Stimulated activated CD4-positive, alpha-beta T cell treated with anti-CD3 and anti-CD28 coated beads, Interleukin-1b, Interleukin-23, amount 100 ng/mL, for 1 hour (primary cell): ENCODE data around the gene GALNT17.

Source experiments
- DNase-seq, 2 donors: peaks; one replicate each; pipeline ENCODE4 v3.0.0-alpha.2; 2020; ENCODE audit warnings: low read depth in 2 of 2

The GALNT17 gene

DNA sequence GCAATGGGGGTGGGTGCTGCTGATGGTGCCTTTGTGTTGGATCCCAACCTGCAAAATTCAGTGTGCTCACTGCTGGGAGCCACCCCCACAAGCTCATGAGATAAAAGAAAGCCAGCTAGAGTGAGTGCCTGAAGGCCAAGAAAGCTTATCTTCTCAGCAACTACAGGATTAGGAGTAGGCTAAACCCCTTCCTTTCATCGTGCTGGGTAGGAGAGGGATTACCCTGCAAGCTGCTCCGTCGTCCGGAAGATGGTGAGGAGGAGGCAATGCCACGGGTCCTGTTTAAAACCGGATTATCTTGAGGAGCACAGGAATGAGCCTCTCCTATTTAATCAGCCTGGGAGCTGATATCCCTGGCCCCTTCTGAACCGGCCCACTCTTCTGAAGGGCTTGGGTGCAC is 258.0 kb downstream of the GALNT17 start:
- DNase-seq = no peak

GRCh38 chr7:71393661-71394060 is 261.7 kb downstream of the GALNT17 start:
- no peak for DNase-seq

DNA sequence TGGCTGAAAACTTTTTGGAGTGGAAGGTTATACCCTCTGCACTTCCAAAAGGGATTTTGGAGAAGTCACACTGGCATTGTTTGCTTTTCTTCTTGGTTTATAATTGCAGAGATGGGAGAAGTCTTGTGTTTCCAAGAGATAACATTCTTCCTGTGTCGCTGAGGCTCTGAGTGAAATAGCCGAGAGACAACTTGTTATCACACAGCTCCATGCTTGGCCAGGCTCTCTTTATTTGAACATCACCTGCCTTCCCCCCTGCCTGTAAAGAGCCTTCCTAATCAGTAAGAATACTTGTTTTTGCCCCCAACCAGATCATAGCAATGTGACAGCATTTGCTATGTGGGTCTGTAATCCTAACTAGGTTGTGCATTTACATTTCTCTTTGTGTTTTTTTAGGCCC is 270.7 kb downstream of the GALNT17 start:
- no peak for DNase-seq

GRCh38 chr7:71403202-71403946 is 271.4 kb downstream of the GALNT17 start:
- no peak for DNase-seq

GRCh38 chr7:71404726-71405345 is 272.9 kb downstream of the GALNT17 start:
- DNase-seq = no peak

DNA sequence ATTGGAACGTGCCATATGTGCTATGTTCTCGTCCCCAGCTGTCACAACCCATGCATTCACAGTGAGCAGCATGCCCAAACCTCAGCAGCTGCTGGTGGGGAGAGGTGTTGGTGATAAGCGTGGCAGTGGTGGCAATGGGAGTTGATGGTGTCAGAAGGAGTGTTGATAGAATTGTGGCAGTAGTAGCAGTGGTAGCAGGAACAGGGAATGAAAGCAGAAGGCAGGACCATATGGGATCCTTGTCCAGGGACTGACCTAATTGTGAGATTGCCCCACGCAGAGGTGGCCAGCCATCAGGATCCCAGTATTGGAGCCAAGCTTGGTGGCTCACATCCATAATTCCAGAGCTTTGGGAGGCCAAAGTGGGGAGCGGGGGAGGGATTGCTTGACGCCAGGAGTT is 276.3 kb downstream of the GALNT17 start:
- no peak for DNase-seq

GRCh38 chr7:71409550-71410157 is 277.7 kb downstream of the GALNT17 start:
- DNase-seq = no peak

GRCh38 chr7:71411475-71411874 is 279.5 kb downstream of the GALNT17 start:
- DNase-seq = no peak

DNA sequence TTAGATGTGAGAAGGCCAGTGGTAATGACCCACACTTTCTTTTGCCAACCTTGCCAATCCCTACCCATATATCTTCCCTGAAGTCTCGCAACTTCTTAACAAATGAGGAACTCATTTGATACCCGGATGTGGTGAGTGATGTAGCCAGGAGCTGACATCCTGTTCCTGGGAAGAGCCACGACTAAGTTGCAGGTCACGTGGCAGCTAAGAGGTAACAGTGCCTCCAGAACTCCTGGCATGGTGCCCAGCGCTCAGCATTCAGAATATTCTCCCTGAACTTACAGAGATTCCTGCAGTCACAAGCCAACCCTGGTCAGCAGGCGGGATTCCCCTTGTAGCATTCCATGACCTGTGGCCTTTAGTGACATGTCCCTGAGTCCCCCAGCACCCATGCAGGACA is 282.5 kb downstream of the GALNT17 start:
- no peak for DNase-seq

- no peak for DNase-seq
Measured at GRCh38 chr7:71419546-71420337, 287.8 kb downstream of the GALNT17 start.

- no peak for DNase-seq
Measured at GRCh38 chr7:71422104-71422503, 290.2 kb downstream of the GALNT17 start.

GRCh38 chr7:71424166-71425035 is 292.5 kb downstream of the GALNT17 start:
- DNase-seq = no peak

- no peak for DNase-seq
Measured at GRCh38 chr7:71429083-71429482, 297.1 kb downstream of the GALNT17 start.

DNA sequence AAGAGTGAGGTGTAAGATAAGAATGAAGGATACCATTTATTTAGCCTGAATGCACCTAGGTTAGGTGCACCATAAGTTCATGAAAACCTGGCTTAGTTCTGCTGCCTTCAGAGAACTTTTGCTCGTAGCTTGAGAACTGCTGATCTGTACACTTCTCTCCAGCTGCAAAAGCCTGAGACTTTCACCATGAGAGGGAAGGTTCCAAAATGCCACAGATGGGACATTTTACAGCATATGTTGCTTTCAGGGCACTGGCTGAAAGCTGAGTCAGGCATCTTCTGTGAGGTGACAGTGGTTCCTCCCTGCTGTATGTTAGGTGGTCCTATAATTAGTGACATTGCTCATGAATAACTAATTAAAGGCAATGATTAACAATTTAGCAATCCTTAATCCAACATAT is 298.3 kb downstream of the GALNT17 start:
- no peak for DNase-seq

DNA sequence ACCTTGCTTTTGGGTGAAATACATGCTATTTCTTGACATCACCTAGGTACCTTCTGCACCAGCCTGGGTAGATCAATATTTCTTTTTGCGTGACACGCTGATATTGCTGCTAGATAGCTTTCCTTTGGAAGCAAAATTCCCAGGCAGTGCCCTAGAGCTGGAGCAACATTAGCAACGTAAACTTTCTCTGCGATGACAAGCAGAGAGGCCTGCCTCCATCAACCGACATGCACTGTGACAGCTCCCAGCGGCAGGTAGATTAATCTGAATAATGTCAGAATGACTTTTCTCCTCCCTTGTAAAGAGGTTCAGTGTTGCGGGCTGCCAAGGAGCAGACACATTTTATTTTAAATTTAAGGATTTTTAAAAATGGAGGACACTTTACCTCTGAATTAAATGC is 307.4 kb downstream of the GALNT17 start:
- no peak for DNase-seq

GRCh38 chr7:71442492-71443190 is 310.7 kb downstream of the GALNT17 start:
- no peak for DNase-seq

DNA sequence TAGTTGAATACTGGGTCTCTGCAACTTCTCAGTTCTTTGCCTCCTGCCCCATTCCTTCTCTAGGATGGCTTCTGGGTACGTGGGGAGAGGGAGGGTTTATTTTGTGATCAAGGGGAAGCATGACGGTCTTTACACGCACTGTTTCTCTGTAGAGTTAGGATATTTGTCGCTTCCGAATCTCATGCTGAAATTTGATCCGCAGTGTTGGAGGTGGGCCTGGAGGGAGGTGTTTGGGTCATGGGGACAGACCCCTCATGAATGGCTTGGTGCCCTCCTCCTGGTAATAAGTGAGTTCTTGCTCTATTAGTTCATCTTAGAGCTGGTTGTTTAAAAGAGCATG is 311.2 kb downstream of the GALNT17 start:
- DNase-seq = no peak

GRCh38 chr7:71444130-71444529 is 312.2 kb downstream of the GALNT17 start:
- DNase-seq = no peak

DNA sequence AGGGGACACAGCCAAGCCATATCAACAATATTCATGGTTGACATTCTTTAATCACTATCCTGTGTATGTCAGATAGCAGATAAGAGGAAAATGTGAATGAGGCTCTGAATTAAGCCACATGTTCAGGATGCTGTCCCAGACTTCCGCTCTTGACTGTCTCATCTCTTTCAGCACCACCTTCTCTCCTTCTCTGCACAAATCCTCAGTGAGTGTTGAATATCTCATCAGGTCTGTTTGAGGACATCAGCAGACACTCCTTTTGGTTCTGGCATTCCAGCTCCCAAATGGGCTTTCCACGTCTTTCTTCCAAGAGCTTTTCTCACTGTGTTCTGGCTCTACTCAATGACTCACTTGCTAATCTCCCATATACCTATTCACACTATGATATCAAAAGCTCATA is 321.7 kb downstream of the GALNT17 start:
- DNase-seq = no peak

DNA sequence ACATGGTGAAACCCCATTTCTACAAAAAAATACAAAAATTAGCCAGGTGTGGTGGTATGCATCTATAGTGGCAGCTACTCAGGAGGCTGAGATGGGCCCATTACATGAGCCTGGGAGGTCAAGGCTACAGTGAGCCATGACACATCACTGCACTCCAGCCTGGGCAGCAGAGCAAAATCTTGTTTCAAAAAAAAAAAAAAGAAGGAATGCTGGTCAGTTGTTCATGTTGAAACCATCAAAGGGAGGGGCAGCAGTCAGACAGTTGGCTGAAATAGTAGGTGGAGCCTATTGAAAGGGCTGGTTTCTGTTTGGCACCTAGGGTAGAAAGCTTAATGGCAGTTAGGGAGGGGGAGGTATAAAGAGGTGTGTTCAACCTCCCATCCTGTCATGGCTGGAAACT is 323.0 kb downstream of the GALNT17 start:
- DNase-seq = no peak

DNA sequence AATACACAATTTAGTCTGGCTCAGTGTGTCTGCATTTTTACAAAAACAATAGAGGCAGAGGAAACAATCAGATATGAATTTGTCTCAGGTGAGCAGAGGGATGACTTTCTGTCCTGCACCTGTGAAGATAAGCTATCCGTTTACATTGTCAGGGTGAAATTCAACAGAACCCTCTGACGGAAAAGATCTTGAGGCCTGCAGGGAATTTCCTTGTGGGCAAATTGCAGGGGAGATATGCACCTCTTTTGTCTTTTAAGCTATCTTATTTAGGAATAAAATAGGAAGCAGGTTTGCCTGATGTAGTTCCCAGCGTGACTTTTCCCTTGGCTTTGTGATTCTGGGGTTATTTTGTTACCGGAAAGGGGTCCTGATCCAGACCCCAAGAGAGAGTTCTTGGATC is 325.1 kb downstream of the GALNT17 start:
- no peak for DNase-seq
